Measurements from ENCODE around the gene PHLDA3. TPM values are rescaled to one million over a fixed set of nuclear protein-coding genes. Genes with fewer than 3 reads are reported as not detected.

Gene PHLDA3
- total RNA-seq, 1 experiment from 2014 or later, result 10.5 TPM

- BruUV-seq (replicated peaks), result no TSS peak
- Histone ChIP-seq H3K4me3 (ENCODE audit: low read depth, low read length) (no peak overlapping the region), H3K27me3 (replicated peaks; ENCODE audit: control insufficient read depth, insufficient read depth, low read length) (no peaks in the 10 kb centered on the region), H3K4me1 (peaks cover 30% of the 10 kb centered on the region), H3K9me3 (no peaks in the 10 kb centered on the region), H3K36me3 (ENCODE audit: control insufficient read depth, insufficient read depth, low read length) (no peaks in the 10 kb centered on the region)
- ChIA-PET POLR2A (no interaction called here), CTCF (interaction anchor here (1.3 kb wide), 1 partner anchor 15 kb away, joined by 5 read pairs; no protein-coding TSS in a partner anchor)
- DNase-seq, result peak in 1 of 2 experiments; percentile 8
- no peak overlapping the region for H3K27ac Mint-ChIP-seq (ENCODE audit: unreplicated experiment)
- peaks cover 17% of the 10 kb centered on the region for H3K36me3 Mint-ChIP-seq (ENCODE audit: insufficient read depth, unreplicated experiment)
- H3K9me3 Mint-ChIP-seq (ENCODE audit: unreplicated experiment), result no peaks in the 10 kb centered on the region
- no peak overlapping the region for H3K4me3 Mint-ChIP-seq (ENCODE audit: unreplicated experiment)
- no peaks in the 10 kb centered on the region for H3K27me3 Mint-ChIP-seq (ENCODE audit: insufficient read depth, unreplicated experiment)
- peak in 1 of 2 experiments; percentile 17 for TF ChIP-seq CTCF (IDR thresholded peaks at IDR 0.05; ENCODE audit: insufficient read depth in 1 of 2, low read depth in 1 of 2, low read length in 1 of 2, severe bottlenecking in 1 of 2, unreplicated experiment in 1 of 2)
- H3K4me1 Mint-ChIP-seq (ENCODE audit: low read depth, unreplicated experiment), result peaks cover 21% of the 10 kb centered on the region
- intact Hi-C loops (cut with micrococcal nuclease; ENCODE audit: unreplicated experiment), result no loop called here
These were observed 5.9 kb downstream of the PHLDA3 start for GRCh38 chr1:201463071-201463552.

DNA sequence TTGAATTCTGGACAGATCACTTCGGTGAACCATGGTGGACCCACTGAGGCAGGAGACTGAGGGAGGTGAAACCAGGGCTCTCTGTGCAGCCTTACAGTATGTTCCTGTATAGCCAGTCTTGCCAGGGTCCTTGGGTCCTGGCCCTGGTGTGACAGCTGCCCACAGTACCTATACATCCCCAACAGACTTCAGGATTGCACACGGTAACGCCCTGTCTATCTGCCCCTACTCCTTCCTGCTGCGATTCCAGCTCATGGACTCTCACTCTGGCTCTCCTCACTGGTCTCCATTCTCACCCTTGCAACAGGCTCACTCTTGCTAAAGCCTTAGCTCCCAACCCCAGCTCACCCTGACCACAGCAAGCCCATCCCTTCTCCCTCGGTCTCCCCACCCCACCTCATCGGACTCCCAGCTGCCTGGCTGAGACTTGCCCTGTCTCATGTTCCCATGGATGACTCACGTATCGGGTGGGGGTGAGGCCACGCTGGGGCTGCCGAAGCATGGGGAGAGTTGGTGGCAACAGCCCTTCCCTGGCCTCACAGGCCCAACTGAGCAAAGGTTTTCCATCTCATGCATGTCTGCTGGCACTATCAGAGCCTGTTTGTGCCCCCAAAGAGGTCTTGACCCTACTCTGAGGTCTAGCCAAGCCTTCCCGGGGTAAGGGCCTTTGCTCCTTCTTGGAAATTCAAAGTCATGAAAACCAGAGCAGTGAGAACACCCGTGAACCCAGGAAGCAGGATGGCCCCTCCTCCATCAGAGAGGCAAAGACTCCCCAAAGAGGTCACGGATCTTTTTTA, 7.1 kb downstream of the PHLDA3 start:
- Mint-ChIP-seq H3K27me3 (ENCODE audit: insufficient read depth, unreplicated experiment) (no peaks in the 10 kb centered on the region), H3K36me3 (ENCODE audit: insufficient read depth, unreplicated experiment) (peaks cover 17% of the 10 kb centered on the region), H3K4me3 (ENCODE audit: unreplicated experiment) (peak overlapping the region; percentile 53), H3K27ac (ENCODE audit: unreplicated experiment) (peak overlapping the region; percentile 87), H3K9me3 (ENCODE audit: unreplicated experiment) (no peaks in the 10 kb centered on the region), H3K4me1 (ENCODE audit: low read depth, unreplicated experiment) (peaks cover 24% of the 10 kb centered on the region)
- peak; percentile 12 to 54 for DNase-seq
- ChIA-PET POLR2A (no interaction called here), CTCF (interaction anchor here (1.0 to 1.9 kb wide), 8 partner anchors 14 to 76 kb away, joined by 3 to 17 read pairs (median 6); no protein-coding TSS in a partner anchor)
- intact Hi-C loops (cut with micrococcal nuclease; ENCODE audit: unreplicated experiment), result no loop called here
- H3K27me3 ChIP-seq (replicated peaks; ENCODE audit: control insufficient read depth, insufficient read depth, low read length), result no peaks in the 10 kb centered on the region
- peaks cover 26% of the 10 kb centered on the region for H3K4me1 ChIP-seq
- TF ChIP-seq CTCF (IDR thresholded peaks at IDR 0.05; ENCODE audit: insufficient read depth in 1 of 2, low read depth in 1 of 2, low read length in 1 of 2, severe bottlenecking in 1 of 2, unreplicated experiment in 1 of 2), result no peak
- BruUV-seq (replicated peaks), result TSS peak; percentile 35
- no peaks in the 10 kb centered on the region for H3K9me3 ChIP-seq
- no peaks in the 10 kb centered on the region for H3K36me3 ChIP-seq (ENCODE audit: control insufficient read depth, insufficient read depth, low read length)
- no peak overlapping the region for H3K4me3 ChIP-seq (ENCODE audit: low read depth, low read length)

GRCh38 chr1:201460814-201461644, 8.0 kb downstream of the PHLDA3 start:
- DNase-seq, result peak; percentile 78 to 85
- Mint-ChIP-seq H3K27ac (ENCODE audit: unreplicated experiment) (peak overlapping the region; percentile 88), H3K4me3 (ENCODE audit: unreplicated experiment) (peak overlapping the region; percentile 46), H3K27me3 (ENCODE audit: insufficient read depth, unreplicated experiment) (no peaks in the 10 kb centered on the region), H3K9me3 (ENCODE audit: unreplicated experiment) (no peaks in the 10 kb centered on the region), H3K36me3 (ENCODE audit: insufficient read depth, unreplicated experiment) (peaks cover 17% of the 10 kb centered on the region), H3K4me1 (ENCODE audit: low read depth, unreplicated experiment) (peaks cover 27% of the 10 kb centered on the region)
- Histone ChIP-seq H3K27me3 (replicated peaks; ENCODE audit: control insufficient read depth, insufficient read depth, low read length) (no peaks in the 10 kb centered on the region), H3K9me3 (no peaks in the 10 kb centered on the region), H3K4me3 (ENCODE audit: low read depth, low read length) (no peak overlapping the region), H3K4me1 (peaks cover 26% of the 10 kb centered on the region), H3K36me3 (ENCODE audit: control insufficient read depth, insufficient read depth, low read length) (no peaks in the 10 kb centered on the region)
- no TSS peak for BruUV-seq (replicated peaks)
- TF ChIP-seq CTCF (IDR thresholded peaks at IDR 0.05; ENCODE audit: insufficient read depth in 1 of 2, low read depth in 1 of 2, low read length in 1 of 2, severe bottlenecking in 1 of 2, unreplicated experiment in 1 of 2), result no peak
- intact Hi-C loops (cut with micrococcal nuclease; ENCODE audit: unreplicated experiment), result no loop called here
- ChIA-PET POLR2A (no interaction called here), CTCF (interaction anchor here (1.0 to 1.9 kb wide), 7 partner anchors 13 to 75 kb away, joined by 3 to 17 read pairs (median 6); no protein-coding TSS in a partner anchor)
